A549 (cell line): ENCODE data around the gene MINDY4.

Source experiments
- CTCF ChIP-seq: fragments of >200 bp; sonication (Bioruptor Twin); formaldehyde crosslinking; IDR thresholded peaks from 3 replicates; pipeline ENCODE4 v1.5.1; 2016
- EP300 ChIP-seq, 2 experiments: fragments of >200 bp; sonication (Bioruptor Twin); formaldehyde crosslinking; IDR thresholded peaks; 2 replicates in 1 of 2; 3 replicates in 1 of 2; pipeline ENCODE4 v1.6.1; 2016 to 2017

GRCh38 chr7:30782690-30783089 lies 11.5 kb downstream of the MINDY4 start:
- TF ChIP-seq EP300 (IDR thresholded peaks at IDR 0.05) (no peak), CTCF (no peak)
